Measurements from ENCODE around the gene YWHAQ.
"Not testable (repeated sequence)": the region's sequence is repeated elsewhere in the genome, so short reads cannot be mapped to it uniquely, and the experiment has no call there.

YWHAQ gene

GRCh38 chr2:9552219-9553178 is 78.3 kb downstream of the YWHAQ start:
- DNase-seq (ENCODE audit: low read depth, low spot score) = no peak

GRCh38 chr2:9550859-9551391 is 79.9 kb downstream of the YWHAQ start:
- DNase-seq (ENCODE audit: low read depth, low spot score) = not testable (repeated sequence)

GRCh38 chr2:9549420-9549819 is 81.4 kb downstream of the YWHAQ start:
- no peak for DNase-seq (ENCODE audit: low read depth, low spot score)

DNA sequence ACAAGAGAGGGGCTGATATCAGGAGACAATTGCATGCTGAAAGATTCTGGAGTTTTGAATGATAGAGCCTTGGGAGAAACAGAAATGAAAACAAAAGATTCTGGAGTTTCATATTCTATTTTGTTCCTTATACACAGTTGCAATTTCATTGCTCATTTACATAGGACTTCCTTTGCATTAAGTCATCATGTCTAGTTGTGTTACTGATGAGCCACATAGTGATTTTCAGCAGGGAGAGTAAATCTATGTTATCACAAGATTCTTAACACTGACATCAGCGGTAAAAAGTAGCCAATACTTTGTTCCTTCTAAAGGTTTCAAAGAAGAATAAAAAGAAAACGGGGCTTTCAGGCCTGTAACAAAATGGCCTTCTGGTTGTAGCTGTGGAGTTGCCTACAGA is 82.3 kb downstream of the YWHAQ start:
- DNase-seq (ENCODE audit: low read depth, low spot score) = no peak

DNA sequence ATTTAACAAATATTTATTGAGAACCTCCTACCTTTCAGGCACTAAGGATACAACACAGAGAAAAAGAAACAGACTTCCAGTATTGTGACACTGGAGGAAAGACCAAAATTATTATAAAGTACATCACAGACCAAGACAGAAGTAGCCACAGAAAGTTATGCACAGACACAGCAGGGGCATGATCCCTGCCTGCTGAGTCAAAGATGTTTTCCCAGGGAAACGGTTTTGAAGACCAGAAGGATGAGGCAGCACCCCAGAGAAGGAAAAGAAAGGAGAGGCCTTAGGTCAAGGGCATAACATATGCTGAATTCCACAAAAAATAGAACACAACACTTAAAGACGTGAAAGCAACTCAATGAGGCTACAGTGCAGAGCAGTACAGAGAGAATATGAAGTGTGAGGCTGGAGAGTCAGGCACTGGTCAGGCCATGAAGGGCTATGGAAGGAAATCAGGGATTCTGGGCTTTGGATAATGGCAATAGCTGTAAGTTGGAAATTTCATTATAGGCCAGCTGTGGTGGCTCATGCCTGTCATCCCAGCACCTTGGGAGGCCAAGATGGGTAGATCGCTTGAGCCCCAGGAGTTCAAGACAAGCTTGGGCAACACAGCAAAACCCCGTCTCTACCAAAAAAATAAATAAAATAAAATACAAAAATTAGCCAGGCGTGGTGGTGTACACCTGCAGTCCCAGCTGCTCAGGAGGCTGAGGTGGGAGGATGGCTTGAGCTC is 83.4 kb downstream of the YWHAQ start:
- DNase-seq (ENCODE audit: low read depth, low spot score) = no peak

DNA sequence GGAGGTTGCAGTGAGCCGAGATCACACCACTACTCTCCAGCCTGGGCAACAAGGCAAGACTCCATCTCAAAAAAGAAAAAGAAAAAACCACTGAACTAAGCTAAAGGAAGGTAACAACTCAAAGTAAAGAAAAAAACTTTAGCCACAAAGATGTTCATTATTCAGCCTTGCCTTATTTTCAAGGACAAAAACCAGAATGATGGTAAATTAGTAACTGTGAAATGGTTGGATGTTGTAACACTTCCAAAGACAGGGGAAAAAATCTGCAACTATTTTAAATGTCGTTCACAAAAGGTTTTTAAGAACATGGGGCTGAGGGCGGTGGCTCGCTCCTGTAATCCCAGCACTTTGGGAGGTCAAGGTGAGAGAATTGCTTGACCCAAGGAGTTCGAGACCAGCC is 85.3 kb downstream of the YWHAQ start:
- DNase-seq (ENCODE audit: low read depth, low spot score) = no peak

DNA sequence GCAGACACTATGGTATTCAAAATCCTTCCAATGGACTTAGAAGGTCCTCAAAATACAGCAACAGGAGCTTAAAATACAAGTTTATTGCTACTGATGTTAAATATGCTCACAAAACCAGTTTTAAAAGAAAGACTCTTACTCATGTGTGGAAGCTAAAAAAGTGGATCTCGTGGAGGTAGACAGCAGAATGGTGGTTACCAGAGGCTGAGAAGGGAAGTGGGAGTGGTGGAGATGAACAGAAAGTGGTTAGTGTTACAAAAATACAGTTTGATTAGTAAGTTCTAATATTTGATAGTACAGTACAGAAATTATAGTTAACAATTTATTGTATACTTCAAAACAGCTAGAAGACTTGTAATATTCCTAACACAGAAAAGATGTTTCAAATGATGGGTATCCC is 87.2 kb downstream of the YWHAQ start:
- DNase-seq (ENCODE audit: low read depth, low spot score) = no peak

- no peak for DNase-seq (ENCODE audit: low read depth, low spot score)
Observed at GRCh38 chr2:9539531-9539930, 91.3 kb downstream of the YWHAQ start.

DNA sequence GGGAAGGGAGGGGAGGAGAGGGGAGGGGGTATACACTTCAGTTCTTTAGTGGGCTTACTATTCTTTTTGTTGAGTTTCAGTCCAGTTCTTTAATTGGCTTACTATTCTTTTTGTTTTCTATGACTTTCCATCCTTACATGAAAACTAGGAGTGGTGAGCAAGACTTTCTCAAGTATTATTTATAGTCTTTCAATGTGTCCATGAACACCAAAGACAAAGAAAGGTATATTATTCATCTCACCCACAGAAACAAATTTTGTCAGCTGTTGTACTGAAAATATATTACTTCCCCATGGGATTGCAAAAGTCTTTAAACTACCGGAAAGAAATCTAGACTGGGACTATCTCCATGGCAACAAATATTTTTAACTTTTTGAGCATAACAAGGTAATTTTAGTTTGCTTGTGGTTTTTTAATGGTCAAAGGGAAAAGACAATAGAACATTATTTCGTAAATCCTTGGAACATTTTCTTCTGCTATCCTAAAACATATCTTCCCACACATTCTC is 92.7 kb downstream of the YWHAQ start:
- DNase-seq (ENCODE audit: low read depth, low spot score) = no peak

DNA sequence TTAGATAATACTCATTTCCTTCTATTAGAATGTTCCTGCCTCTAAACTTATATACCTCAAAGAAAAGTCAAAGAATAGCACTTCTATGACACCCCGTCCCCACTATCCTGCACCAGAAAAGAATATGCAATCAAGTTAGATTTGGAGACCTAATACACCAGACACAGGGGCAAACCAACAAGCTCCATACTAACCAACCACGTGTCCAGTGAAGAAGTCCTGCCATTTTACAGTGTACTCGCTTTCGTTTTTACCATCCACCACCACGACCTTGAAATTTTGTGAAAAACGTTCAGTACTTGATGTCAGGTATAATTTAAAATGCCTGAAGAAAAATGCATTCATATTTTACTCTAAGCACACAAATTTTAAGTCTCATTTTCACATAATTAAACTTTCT is 94.3 kb downstream of the YWHAQ start:
- DNase-seq (ENCODE audit: low read depth, low spot score) = no peak

DNA sequence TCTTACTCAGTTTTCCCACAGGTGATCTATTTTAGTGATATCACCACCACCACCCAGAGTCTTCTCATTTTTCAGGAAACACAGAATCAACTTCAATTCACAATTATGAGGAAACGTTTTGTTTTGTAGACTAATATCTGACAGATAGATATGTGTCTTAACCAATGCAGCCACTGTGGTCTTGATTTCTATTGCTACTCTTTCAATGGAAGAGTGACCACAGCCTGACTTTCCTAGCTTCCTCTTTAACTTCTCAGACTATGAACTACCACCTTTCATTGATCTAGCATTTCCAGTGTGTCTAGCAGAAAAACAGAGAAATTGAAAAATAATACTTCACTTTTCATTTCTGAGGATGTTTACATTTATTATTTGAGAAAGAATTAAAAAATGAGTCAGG is 95.6 kb downstream of the YWHAQ start:
- DNase-seq (ENCODE audit: low read depth, low spot score) = no peak

Data from astrocyte of the hippocampus (primary cell).